HPDE6-E6E7 (cell line): ENCODE results near the gene SPATA13.
"Not testable (repeated sequence)": the region's sequence is repeated elsewhere in the genome, so short reads cannot be mapped to it uniquely, and the experiment has no call there.

Experiments
- DNase-seq: peaks from one replicate; pipeline ENCODE4 v3.0.0; 2011; ENCODE audit warnings: missing footprints; ENCODE audit errors: extremely low spot score

The SPATA13 gene

GRCh38 chr13:24195626-24196025 is 35.1 kb downstream of the SPATA13 start:
- DNase-seq: no peak

- DNase-seq: no peak
These were observed 36.2 kb downstream of the SPATA13 start for GRCh38 chr13:24196593-24197197.

GRCh38 chr13:24199016-24199415 is 38.5 kb downstream of the SPATA13 start:
- DNase-seq: no peak

GRCh38 chr13:24202215-24202614 is 41.7 kb downstream of the SPATA13 start:
- no peak for DNase-seq

- DNase-seq: no peak
These were observed 42.8 kb downstream of the SPATA13 start for GRCh38 chr13:24203273-24203672.

GRCh38 chr13:24203811-24204210 is 43.3 kb downstream of the SPATA13 start:
- DNase-seq: no peak

- DNase-seq: not testable (repeated sequence)
These were observed 44.6 kb downstream of the SPATA13 start for GRCh38 chr13:24205076-24205475.

GRCh38 chr13:24207841-24208667 is 47.5 kb downstream of the SPATA13 start:
- peak; percentile 4 for DNase-seq

GRCh38 chr13:24209138-24209537 is 48.6 kb downstream of the SPATA13 start:
- DNase-seq: no peak

- no peak for DNase-seq
These were observed 51.7 kb downstream of the SPATA13 start for GRCh38 chr13:24212254-24212653.

GRCh38 chr13:24212674-24213073 is 52.2 kb downstream of the SPATA13 start:
- DNase-seq: no peak

GRCh38 chr13:24213932-24214331 is 53.4 kb downstream of the SPATA13 start:
- no peak for DNase-seq

GRCh38 chr13:24214528-24214927 is 54.0 kb downstream of the SPATA13 start:
- no peak for DNase-seq

GRCh38 chr13:24215126-24215525 is 54.6 kb downstream of the SPATA13 start:
- DNase-seq: no peak

GRCh38 chr13:24215732-24216131 is 55.2 kb downstream of the SPATA13 start:
- no peak for DNase-seq

- DNase-seq: no peak
These were observed 55.7 kb downstream of the SPATA13 start for GRCh38 chr13:24216176-24216575.

GRCh38 chr13:24216779-24217178 is 56.3 kb downstream of the SPATA13 start:
- not testable (repeated sequence) for DNase-seq

- no peak for DNase-seq
These were observed 57.2 kb downstream of the SPATA13 start for GRCh38 chr13:24217601-24218281.

GRCh38 chr13:24218338-24218737 is 57.8 kb downstream of the SPATA13 start:
- DNase-seq: no peak

GRCh38 chr13:24218977-24219376 is 58.5 kb downstream of the SPATA13 start:
- DNase-seq: no peak

- peak; percentile 27 for DNase-seq
These were observed 59.7 kb downstream of the SPATA13 start for GRCh38 chr13:24220086-24220703.

- DNase-seq: no peak
These were observed 60.5 kb downstream of the SPATA13 start for GRCh38 chr13:24221007-24221406.
